SK-N-SH (cell line): Measurements from ENCODE around the gene MBLAC1. TPM values are rescaled to one million over a fixed set of nuclear protein-coding genes. Genes with fewer than 3 reads are reported as not detected.

Experiments used
- CTCF ChIA-PET: fragments of 300-600, 350-600 bp; formaldehyde crosslinking; extraction: SDS; loops from one replicate; lab custom pipeline; 2021; lab: Yijun Ruan, JAX
- POLR2A ChIA-PET: fragments of 350-600 bp; sonication (Branson Sonifier 250); formaldehyde crosslinking; extraction: SDS; loops from one replicate; lab custom pipeline; 2020; ENCODE audit warnings: antibody characterized with exemption, inconsistent platforms; lab: Yijun Ruan, JAX
- DNase-seq: peaks from one replicate; pipeline ENCODE4 v3.0.0; 2012
- H2AFZ ChIP-seq: fragments of 200-600 bp; sonication (generic); 2 replicates; pipeline ENCODE4 v1.8.1; 2016; ENCODE audit warnings: antibody characterized with exemption, mild to moderate bottlenecking, low read depth
- H3F3A ChIP-seq: fragments of 200-600 bp; sonication (generic); replicated peaks from 2 replicates; pipeline ENCODE3; 2016; ENCODE audit warnings: antibody characterized with exemption, mild to moderate bottlenecking; ENCODE audit not compliant: insufficient read depth
- H3K27ac ChIP-seq, 2 experiments: fragments of 200-500 bp in 1 of 2; fragments of 200-600 bp in 1 of 2; sonication (Bioruptor generic) in 1 of 2; sonication (generic), shearing (Covaris generic) in 1 of 2; 2 replicates each; pipeline versions ENCODE4 v1.5.1 to v1.6.1; 2014 to 2016; ENCODE audit warnings: low read depth in 2 of 2, inconsistent platforms in 1 of 2, low read length in 1 of 2, mild to moderate bottlenecking in 1 of 2, mixed read lengths in 1 of 2
- H3K27me3 ChIP-seq: fragments of 200-600 bp; sonication (generic), shearing (Covaris generic); 2 replicates; pipeline ENCODE4 v1.6.1; 2016; ENCODE audit warnings: mixed run types; ENCODE audit not compliant: insufficient read depth
- H3K36me3 ChIP-seq, 2 experiments: fragments of 200-500 bp in 1 of 2; fragments of 200-600 bp in 1 of 2; sonication (Bioruptor generic) in 1 of 2; sonication (generic) in 1 of 2; replicated peaks in 1 of 2; 2 replicates each; pipeline versions ENCODE3 to v1.5.1; 2014 to 2016; ENCODE audit warnings: low read length in 1 of 2, mild to moderate bottlenecking in 1 of 2; ENCODE audit not compliant: insufficient read depth in 2 of 2, control insufficient read depth in 1 of 2
- H3K4me1 ChIP-seq, 2 experiments: fragments of 200-500 bp in 1 of 2; fragments of 200-600 bp in 1 of 2; sonication (Bioruptor generic) in 1 of 2; sonication (generic), shearing (Covaris generic) in 1 of 2; 2 replicates each; pipeline versions ENCODE4 v1.5.1 to v1.6.1; 2014 to 2016; ENCODE audit warnings: low read depth in 1 of 2, low read length in 1 of 2, mixed run types in 1 of 2; ENCODE audit not compliant: insufficient read depth in 2 of 2, control insufficient read depth in 1 of 2
- H3K4me2 ChIP-seq: fragments of 200-600 bp; sonication (generic), shearing (Covaris generic); 2 replicates; pipeline ENCODE4 v1.6.1; 2017; ENCODE audit warnings: mixed run types
- H3K4me3 ChIP-seq, 2 experiments: fragments of 200-500 bp in 1 of 2; fragments of 200-600 bp in 1 of 2; sonication (Bioruptor generic) in 1 of 2; sonication (generic), shearing (Covaris generic) in 1 of 2; 2 replicates each; pipeline versions ENCODE4 v1.5.1 to v1.8.1; 2014 to 2016; ENCODE audit warnings: low read depth in 2 of 2, inconsistent platforms in 1 of 2, low read length in 1 of 2, mild to moderate bottlenecking in 1 of 2, mixed read lengths in 1 of 2, moderate library complexity in 1 of 2
- H3K79me2 ChIP-seq: fragments of 200-600 bp; sonication (generic); 2 replicates; pipeline ENCODE4 v1.8.1; 2017; ENCODE audit warnings: mild to moderate bottlenecking; ENCODE audit not compliant: insufficient read depth
- H3K9ac ChIP-seq: fragments of 200-600 bp; sonication (generic); 2 replicates; pipeline ENCODE4 v1.6.1; 2017; ENCODE audit warnings: mixed run types
- H3K9me2 ChIP-seq: fragments of 200-600 bp; sonication (generic); 2 replicates; pipeline ENCODE4 v1.6.1; 2017; ENCODE audit warnings: mixed run types
- H3K9me3 ChIP-seq: fragments of 200-600 bp; sonication (generic); 2 replicates; pipeline ENCODE4 v1.6.1; 2017; ENCODE audit warnings: mixed run types, mild to moderate bottlenecking, moderate library complexity
- H4K20me1 ChIP-seq: fragments of 200-600 bp; sonication (generic); 2 replicates; pipeline ENCODE4 v1.6.1; 2017; ENCODE audit warnings: mild to moderate bottlenecking, mixed run types; ENCODE audit not compliant: insufficient read depth
- CHD2 ChIP-seq: fragments of 150-350 bp; IDR thresholded peaks from 2 replicates; pipeline ENCODE4 v1.6.1; 2018; ENCODE audit warnings: low read length; ENCODE audit not compliant: partially characterized antibody
- CTCF ChIP-seq: fragments of 200-600 bp; sonication (generic); IDR thresholded peaks from 2 replicates; pipeline ENCODE4 v1.6.1; 2017; ENCODE audit warnings: antibody characterized with exemption, mild to moderate bottlenecking, moderate library complexity
- ELF1 ChIP-seq: IDR thresholded peaks from 2 replicates; pipeline ENCODE4 v1.4.0; 2012
- EZH2phosphoT487 ChIP-seq: fragments of 200-600 bp; sonication (generic); IDR thresholded peaks from 2 replicates; pipeline ENCODE4 v1.6.1; 2017; ENCODE audit warnings: low read depth, mixed run types, mild to moderate bottlenecking, antibody characterized with exemption, moderate library complexity, borderline replicate concordance
- FOXM1 ChIP-seq: IDR thresholded peaks from 2 replicates; pipeline ENCODE4 v1.4.0; 2012; ENCODE audit warnings: low read depth, mild to moderate bottlenecking
- MEF2A ChIP-seq: IDR thresholded peaks from 2 replicates; pipeline ENCODE4 v1.4.0; 2012; ENCODE audit warnings: low read depth, borderline replicate concordance
- MXI1 ChIP-seq: IDR thresholded peaks from 2 replicates; pipeline ENCODE4 v1.6.1; 2012; ENCODE audit warnings: mild to moderate bottlenecking, low read depth, low read length, improper control_type of control experiment
- POLR2AphosphoS5 ChIP-seq: IDR thresholded peaks from 2 replicates; pipeline ENCODE4 v1.6.1; 2012; ENCODE audit warnings: low read depth, low read length
- RAD21 ChIP-seq: IDR thresholded peaks from 2 replicates; pipeline ENCODE4 v1.6.1; 2012; ENCODE audit warnings: mild to moderate bottlenecking, low read length
- RCOR1 ChIP-seq: fragments of 150-350 bp; IDR thresholded peaks from 2 replicates; pipeline ENCODE4 v1.6.1; 2017; ENCODE audit warnings: antibody characterized with exemption, low read length
- SIN3A ChIP-seq: IDR thresholded peaks from 2 replicates; pipeline ENCODE4 v1.6.1; 2012; ENCODE audit warnings: low read depth, mild to moderate bottlenecking, low read length, moderate library complexity, borderline replicate concordance
- SMC3 ChIP-seq: IDR thresholded peaks from 2 replicates; pipeline ENCODE4 v1.6.1; 2012; ENCODE audit warnings: low read depth, low read length, improper control_type of control experiment
- TCF12 ChIP-seq: IDR thresholded peaks from 2 replicates; pipeline ENCODE4 v1.4.0; 2012
- TEAD4 ChIP-seq: IDR thresholded peaks from 2 replicates; pipeline ENCODE4 v1.4.0; 2012; ENCODE audit warnings: mild to moderate bottlenecking, borderline replicate concordance; ENCODE audit not compliant: insufficient read depth
- USF2 ChIP-seq: fragments of 150-350 bp; IDR thresholded peaks from 2 replicates; pipeline ENCODE4 v1.6.1; 2017; ENCODE audit warnings: antibody characterized with exemption, low read length, low read depth, borderline replicate concordance
- YY1 ChIP-seq: IDR thresholded peaks from 2 replicates; pipeline ENCODE4 v1.4.0; 2012; ENCODE audit warnings: low read depth, mild to moderate bottlenecking
- ZBTB33 ChIP-seq: IDR thresholded peaks from 2 replicates; pipeline ENCODE4 v1.4.0; 2012; ENCODE audit warnings: low read depth, borderline replicate concordance
- WGBS: methylation state at CpG from one replicate; pipeline ENCODE4 v1.1.6; 2017; ENCODE audit warnings: low lambda C conversion rate; 5-methylcytosine and 5-hydroxymethylcytosine counted together
- polyA plus RNA-seq, 3 experiments: library from polyadenylated mRNA; depleted of rRNA; stranded (reverse); fragments of >200 nt; gene quantifications; 2 replicates each; pipeline ENCODE4 v1.2.3, GENCODE V29; 2012
- TF ChIP-seq, protein P1 (sequence below): IDR thresholded peaks from 2 replicates; pipeline ENCODE4; 2012

Gene MBLAC1
- polyA plus RNA-seq, 1 of the 3 experiments (the other 2 are of a cell fraction), result 4.4 TPM

- Histone ChIP-seq H3K36me3 (peaks cover 71 to 73% of the 10 kb centered on the region in 2 experiments), H3K4me3 (no peak overlapping the region), H3K79me2 (peaks cover 89% of the 10 kb centered on the region), H3K9me3 (no peaks in the 10 kb centered on the region), H3F3A (peaks cover 80% of the 10 kb centered on the region), H3K27me3 (no peaks in the 10 kb centered on the region), H3K27ac (peak overlapping the region; percentile 34 to 58; a peak in 2 of 4 replicates), H2AFZ (no peak overlapping the region), H3K9me2 (no peaks in the 10 kb centered on the region), H4K20me1 (peaks cover under 1% of the 10 kb centered on the region; the same call in 1 of the 2 replicates), H3K4me1 (peaks cover 16 to 52% of the 10 kb centered on the region in 2 experiments), H3K4me2 (no peak overlapping the region), H3K9ac (no peak overlapping the region)
- ChIA-PET CTCF (no interaction called here), POLR2A (interaction anchor here (1.0 to 7.5 kb wide), 2 partner anchors 8 to 36 kb away, joined by 4 to 98 read pairs; partner anchors contain the start of genes AP4M1 and MCM7)
- TF ChIP-seq MXI1 (peak; percentile 11; the same call in 1 of the 2 replicates), POLR2AphosphoS5 (peak; percentile 42), YY1 (no peak), SMC3 (no peak), MEF2A (no peak), EZH2phosphoT487 (no peak), FOXM1 (no peak), USF2 (no peak), ELF1 (no peak), CTCF (no peak), TCF12 (no peak)
- TF ChIP-seq, protein P1, sequence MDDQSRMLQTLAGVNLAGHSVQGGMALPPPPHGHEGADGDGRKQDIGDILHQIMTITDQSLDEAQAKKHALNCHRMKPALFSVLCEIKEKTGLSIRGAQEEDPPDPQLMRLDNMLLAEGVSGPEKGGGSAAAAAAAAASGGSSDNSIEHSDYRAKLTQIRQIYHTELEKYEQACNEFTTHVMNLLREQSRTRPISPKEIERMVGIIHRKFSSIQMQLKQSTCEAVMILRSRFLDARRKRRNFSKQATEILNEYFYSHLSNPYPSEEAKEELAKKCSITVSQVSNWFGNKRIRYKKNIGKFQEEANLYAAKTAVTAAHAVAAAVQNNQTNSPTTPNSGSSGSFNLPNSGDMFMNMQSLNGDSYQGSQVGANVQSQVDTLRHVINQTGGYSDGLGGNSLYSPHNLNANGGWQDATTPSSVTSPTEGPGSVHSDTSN, result no peak
- DNase-seq, result no peak
- 85% methylated on average over 8 of the region's 8 CpGs for WGBS
These were observed 33.7 kb upstream of the MBLAC1 start for GRCh38 chr7:100093054-100093453.

GRCh38 chr7:100093498-100093897, 33.3 kb upstream of the MBLAC1 start:
- H3K27ac ChIP-seq, result peak overlapping the region in 1 of 2 experiments; percentile 58; a peak in 1 of 4 replicates

More at GRCh38 chr7:100093498-100093897, 33.3 kb upstream of the MBLAC1 start:
- peak; percentile 52 for DNase-seq
- Histone ChIP-seq H3K9me2 (no peaks in the 10 kb centered on the region), H3K4me1 (peaks cover 14 to 54% of the 10 kb centered on the region in 2 experiments), H3K36me3 (peaks cover 76 to 77% of the 10 kb centered on the region in 2 experiments), H3K9ac (no peak overlapping the region), H4K20me1 (peaks cover 3% of the 10 kb centered on the region; the same call in 1 of the 2 replicates), H3K79me2 (peaks cover 89% of the 10 kb centered on the region), H3K9me3 (no peaks in the 10 kb centered on the region), H3K4me2 (no peak overlapping the region), H3K27me3 (no peaks in the 10 kb centered on the region), H3F3A (peaks cover 76% of the 10 kb centered on the region), H2AFZ (no peak overlapping the region), H3K4me3 (no peak overlapping the region; a peak in 1 of 4 replicates)
- TF ChIP-seq CHD2, result peak; percentile 10
- no peak for TF ChIP-seq TEAD4
- TF ChIP-seq RAD21, result no peak
- TF ChIP-seq SIN3A, result 0 out of 2 replicates have a peak, but pooled peaks have one; percentile 10
- peak; percentile 5; the same call in 1 of the 2 replicates for TF ChIP-seq ZBTB33
- TF ChIP-seq RCOR1, result no peak
- 71% methylated on average over 9 of the region's 13 CpGs for WGBS
- ChIA-PET CTCF (no interaction called here), POLR2A (interaction anchor here (1.0 to 7.5 kb wide), 2 partner anchors 7 to 36 kb away, joined by 4 to 98 read pairs; partner anchors contain the start of genes AP4M1 and MCM7)
